MG63 (cell line): Measurements from ENCODE around the gene CHRM5. TPM values are rescaled to one million over a fixed set of nuclear protein-coding genes. Genes with fewer than 3 reads are reported as not detected.

ENCODE experiments used
- DNase-seq: peaks from one replicate; pipeline ENCODE4 v3.0.0-alpha.2; 2020
- H3K27me3 ChIP-seq: fragments of 250-450 bp; sonication (Bioruptor Pico); 2 replicates; pipeline ENCODE4 v1.5.1; 2020; ENCODE audit warnings: mild to moderate bottlenecking, moderate library complexity
- H3K36me3 ChIP-seq: fragments of 250-450 bp; sonication (Bioruptor Pico); 2 replicates; pipeline ENCODE4 v1.5.1; 2020; ENCODE audit warnings: mild to moderate bottlenecking, moderate library complexity
- H3K4me3 ChIP-seq: fragments of 250-450 bp; sonication (Bioruptor Pico); 2 replicates; pipeline ENCODE4 v1.5.1; 2020; ENCODE audit warnings: mild to moderate bottlenecking, moderate library complexity
- H3K9me3 ChIP-seq: fragments of 250-450 bp; sonication (Bioruptor Pico); 2 replicates; pipeline ENCODE4 v1.5.1; 2020; ENCODE audit warnings: mild to moderate bottlenecking, moderate library complexity
- total RNA-seq: library from RNA; depleted of rRNA; stranded (reverse); fragments of >200 nt; shearing (Covaris generic); gene quantifications from 2 replicates; pipeline ENCODE4 v1.2.3, GENCODE V29; 2014; ENCODE audit warnings: low replicate concordance; rRNA removed

Gene CHRM5
- total RNA-seq, 1 experiment from 2014 or later = not detected

- peak overlapping the region; percentile 98 for H3K4me3 ChIP-seq
- H3K9me3 ChIP-seq = no peaks in the 10 kb centered on the region
- H3K27me3 ChIP-seq = no peaks in the 10 kb centered on the region
- DNase-seq = no peak
- H3K36me3 ChIP-seq = no peaks in the 10 kb centered on the region; the same call in 1 of the 2 replicates
These were observed 134.1 kb downstream of the CHRM5 start for GRCh38 chr15:34102175-34102925.

DNA sequence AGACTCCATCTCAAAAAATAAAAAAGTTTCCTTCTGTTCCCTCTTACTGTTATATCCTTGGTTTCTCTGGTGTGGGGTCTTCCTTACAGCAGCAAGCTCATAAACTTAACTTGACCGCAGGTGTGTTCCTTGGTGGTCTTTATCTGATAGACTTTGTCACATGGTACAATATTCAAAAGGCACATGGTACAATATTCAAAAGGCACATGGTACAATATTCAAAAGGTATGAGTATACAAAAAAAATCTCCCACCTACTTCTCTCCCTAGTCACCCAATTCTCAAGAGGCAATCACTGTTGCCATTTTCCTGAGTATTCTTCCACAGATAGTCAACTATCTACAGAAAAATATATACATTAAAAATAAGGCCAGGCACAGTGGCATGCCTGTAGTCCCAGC is 138.1 kb downstream of the CHRM5 start:
- no peaks in the 10 kb centered on the region for H3K36me3 ChIP-seq
- no peak for DNase-seq
- H3K4me3 ChIP-seq = no peak overlapping the region
- no peaks in the 10 kb centered on the region for H3K9me3 ChIP-seq
- no peaks in the 10 kb centered on the region for H3K27me3 ChIP-seq

DNA sequence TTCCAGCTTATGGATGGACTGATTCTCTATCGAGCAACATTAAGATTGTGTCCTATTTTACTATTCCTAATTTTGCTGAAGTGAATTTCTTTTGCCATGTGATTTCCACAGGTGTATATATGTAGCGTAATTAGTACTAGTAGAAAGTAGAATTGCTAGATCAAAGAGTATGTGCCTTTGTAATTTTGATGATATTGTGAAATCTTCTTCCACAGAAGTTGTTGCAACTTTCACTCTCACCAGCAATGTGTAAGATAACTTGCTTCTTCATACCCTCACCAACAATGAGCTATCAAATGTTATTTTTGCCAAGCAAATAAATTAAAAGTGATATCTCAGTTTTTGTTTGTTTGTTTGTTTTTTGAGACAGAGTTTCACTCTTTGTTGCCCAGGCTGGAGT is 139.0 kb downstream of the CHRM5 start:
- no peaks in the 10 kb centered on the region for H3K36me3 ChIP-seq
- H3K4me3 ChIP-seq = no peak overlapping the region
- no peaks in the 10 kb centered on the region for H3K9me3 ChIP-seq
- DNase-seq = no peak
- no peaks in the 10 kb centered on the region for H3K27me3 ChIP-seq

DNA sequence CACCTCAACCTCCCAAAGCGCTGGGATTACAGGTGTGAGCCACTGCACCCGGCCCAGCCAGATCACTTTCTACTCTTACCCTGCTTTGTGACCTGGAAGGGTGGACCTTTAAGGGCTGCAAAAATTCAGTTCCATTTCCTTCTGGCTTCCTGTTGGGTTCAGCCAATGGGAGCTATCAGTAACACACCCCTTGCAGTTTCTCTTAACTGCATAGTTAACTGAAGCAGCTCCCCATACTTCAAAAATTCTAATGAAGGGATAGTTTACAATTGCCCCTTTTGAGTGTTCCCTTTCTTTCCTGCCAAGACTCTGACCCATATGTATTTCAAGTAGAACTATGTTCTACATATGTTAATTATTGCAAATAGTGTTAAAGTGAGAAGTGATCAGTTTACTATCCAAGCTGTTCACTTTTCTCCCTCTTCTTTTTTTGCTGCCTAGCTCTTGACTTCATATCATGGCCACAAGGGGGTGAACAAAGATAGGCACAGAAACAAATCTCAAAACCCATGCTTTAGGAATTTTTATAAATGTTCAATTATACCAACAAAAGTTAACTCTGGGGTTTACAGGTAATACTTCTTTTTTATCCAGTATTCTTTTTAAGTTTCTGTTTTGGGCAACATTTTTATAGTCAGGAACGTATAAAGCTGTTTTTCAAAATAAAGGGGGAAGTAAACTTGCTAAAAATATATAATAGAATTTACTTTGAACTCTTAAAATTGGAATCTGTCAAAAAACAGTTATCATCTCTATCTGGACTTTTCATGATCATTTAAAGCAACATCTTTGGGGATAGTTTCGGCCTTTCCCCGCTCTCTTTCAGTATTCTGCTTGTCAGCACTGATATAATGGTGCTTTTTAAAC is 141.7 kb downstream of the CHRM5 start:
- H3K9me3 ChIP-seq = no peaks in the 10 kb centered on the region
- no peaks in the 10 kb centered on the region for H3K27me3 ChIP-seq
- H3K4me3 ChIP-seq = no peak overlapping the region
- H3K36me3 ChIP-seq = no peaks in the 10 kb centered on the region
- no peak for DNase-seq

GRCh38 chr15:34111488-34111887 is 143.2 kb downstream of the CHRM5 start:
- Histone ChIP-seq H3K36me3 (no peaks in the 10 kb centered on the region), H3K4me3 (no peak overlapping the region), H3K27me3 (no peaks in the 10 kb centered on the region), H3K9me3 (no peaks in the 10 kb centered on the region)
- no peak for DNase-seq

- Histone ChIP-seq H3K4me3 (no peak overlapping the region), H3K9me3 (no peaks in the 10 kb centered on the region), H3K27me3 (no peaks in the 10 kb centered on the region), H3K36me3 (no peaks in the 10 kb centered on the region)
- no peak for DNase-seq
These were observed 145.9 kb downstream of the CHRM5 start for GRCh38 chr15:34114215-34114614.

- no peak overlapping the region for H3K4me3 ChIP-seq
- DNase-seq = no peak
- H3K27me3 ChIP-seq = no peaks in the 10 kb centered on the region
- no peaks in the 10 kb centered on the region for H3K36me3 ChIP-seq
- H3K9me3 ChIP-seq = no peaks in the 10 kb centered on the region
These were observed 146.4 kb downstream of the CHRM5 start for GRCh38 chr15:34114739-34115138.

- Histone ChIP-seq H3K27me3 (no peaks in the 10 kb centered on the region), H3K36me3 (no peaks in the 10 kb centered on the region), H3K9me3 (no peaks in the 10 kb centered on the region), H3K4me3 (no peak overlapping the region)
- no peak for DNase-seq
These were observed 148.3 kb downstream of the CHRM5 start for GRCh38 chr15:34116620-34117019.

Other genes with a start within 250 kb of the CHRM5 start
- gene AVEN, start 70.7 kb downstream of the CHRM5 start, total RNA-seq = 28.9 and 37.7 TPM in 2 replicates
- 59.0 and 66.2 TPM in 2 replicates for gene EMC7, start 133.4 kb downstream of the CHRM5 start, total RNA-seq
- 0.76 and 1.6 TPM in 2 replicates for gene PGBD4, start 133.6 kb downstream of the CHRM5 start, total RNA-seq
- 38.1 and 62.4 TPM in 2 replicates for gene KATNBL1, start 241.6 kb downstream of the CHRM5 start, total RNA-seq